HepG2 (cell line): ENCODE measurements around the gene EVL. TPM values are rescaled to one million over a fixed set of nuclear protein-coding genes. Genes with fewer than 3 reads are reported as not detected.

Source experiments
- ATAC-seq: fragments of 200-7000 bp; cut with Tn5 transposase; 3 replicates; pipeline ENCODE4 v1.9.1; 2020; ENCODE audit warnings: mild to moderate bottlenecking, moderate library complexity
- BruUV-seq: library from RNA; stranded (reverse); fragments of 400-500 nt; replicated peaks from 2 replicates; lab custom pipeline; 2021; lab: Mats Ljungman, UMichigan
- CTCF ChIA-PET: fragments of 300-600 bp; formaldehyde crosslinking; extraction: SDS; loops from one replicate; lab custom pipeline; 2021; ENCODE audit warnings: low total read pairs, inconsistent platforms, low intra/inter-chr PET ratio; lab: Yijun Ruan, JAX
- POLR2A ChIA-PET: fragments of 350-600 bp; sonication (Branson Sonifier 250); formaldehyde crosslinking; loops from one replicate; lab custom pipeline; 2020; ENCODE audit warnings: antibody characterized with exemption, inconsistent platforms; lab: Yijun Ruan, JAX
- DNase-seq: peaks from one replicate; pipeline ENCODE4 v3.0.0-alpha.2; 2015; ENCODE audit warnings: low spot score
- FAIRE-seq: peaks from 3 replicates; lab custom pipeline; 2011; peaks lifted over from hg19 to GRCh38; lab: Jason Lieb, UNC
- H2AFZ ChIP-seq: one replicate; pipeline ENCODE4 v1.6.1; 2011; ENCODE audit warnings: low read length, inconsistent platforms
- H3K27ac ChIP-seq: fragments of 300-600 bp; 3 replicates; pipeline ENCODE4 v1.8.0; 2011; ENCODE audit warnings: mixed run types, mild to moderate bottlenecking, mixed read lengths, low read length, inconsistent platforms; ENCODE audit not compliant: insufficient read depth; ENCODE audit errors: extremely low read length
- H3K27me3 ChIP-seq, 2 experiments: fragments of 200-600 bp in 1 of 2; 2 replicates in 1 of 2; 3 replicates in 1 of 2; pipeline versions ENCODE4 v1.6.0 to v1.8.0; 2011; ENCODE audit warnings: low read length in 2 of 2, mild to moderate bottlenecking in 2 of 2, moderate library complexity in 2 of 2, inconsistent platforms in 1 of 2; ENCODE audit not compliant: insufficient read depth in 2 of 2, control insufficient read depth in 1 of 2
- H3K36me3 ChIP-seq, 2 experiments: fragments of 200-600 bp in 1 of 2; replicated peaks in 1 of 2; 2 replicates in 1 of 2; 3 replicates in 1 of 2; pipeline versions ENCODE4 v1.5.1 to v1.8.0; 2011; ENCODE audit warnings: low read length in 2 of 2, inconsistent platforms in 1 of 2; ENCODE audit not compliant: insufficient read depth in 2 of 2, control insufficient read depth in 1 of 2
- H3K4me1 ChIP-seq: 2 replicates; pipeline ENCODE4 v1.5.1; 2012; ENCODE audit warnings: low read length, inconsistent platforms; ENCODE audit not compliant: insufficient read depth
- H3K4me2 ChIP-seq: 2 replicates; pipeline ENCODE4 v1.6.0; 2011; ENCODE audit warnings: low read depth, low read length, inconsistent platforms
- H3K4me3 ChIP-seq, 3 experiments: fragments of 200-600 bp in 1 of 3; sonication (generic), shearing (Covaris generic) in 1 of 3; replicated peaks in 1 of 3; 2 replicates each; pipeline ENCODE4 v1.5.1; 2011 to 2016; ENCODE audit warnings: low read length in 3 of 3, inconsistent platforms in 2 of 3, low read depth in 2 of 3, mild to moderate bottlenecking in 2 of 3, control low read depth in 1 of 3, mixed read lengths in 1 of 3; ENCODE audit not compliant: insufficient read depth in 1 of 3
- H3K79me2 ChIP-seq: one replicate; pipeline ENCODE4 v1.6.1; 2011; ENCODE audit warnings: low read length, inconsistent platforms; ENCODE audit not compliant: insufficient read depth
- H3K9ac ChIP-seq: 2 replicates; pipeline ENCODE4 v1.6.0; 2011; ENCODE audit warnings: mild to moderate bottlenecking, low read depth, low read length, inconsistent platforms; ENCODE audit not compliant: insufficient read depth
- H3K9me3 ChIP-seq: 2 replicates; pipeline ENCODE4 v1.5.1; 2012; ENCODE audit warnings: mild to moderate bottlenecking, low read length
- H4K20me1 ChIP-seq: 2 replicates; pipeline ENCODE4 v1.6.0; 2011; ENCODE audit warnings: inconsistent platforms, mild to moderate bottlenecking, low read length, moderate library complexity; ENCODE audit not compliant: insufficient read depth
- ARID3A ChIP-seq: IDR thresholded peaks from 2 replicates; pipeline ENCODE4 v1.6.1; 2012; ENCODE audit warnings: low read depth, low read length, improper control_type of control experiment
- FOXP4 ChIP-seq: sonication (generic); formaldehyde crosslinking; IDR thresholded peaks from 2 replicates; pipeline ENCODE4 v1.4.0; 2020; ENCODE audit warnings: missing genetic modification reagents
- MAX ChIP-seq: IDR thresholded peaks from 2 replicates; pipeline ENCODE4 v1.6.1; 2012; ENCODE audit warnings: inconsistent platforms
- PHF8 ChIP-seq: sonication (generic); formaldehyde crosslinking; IDR thresholded peaks from 2 replicates; pipeline ENCODE4 v1.5.0; 2020; ENCODE audit warnings: missing genetic modification reagents
- PRDM10 ChIP-seq: sonication (generic); formaldehyde crosslinking; IDR thresholded peaks from 2 replicates; pipeline ENCODE4 v1.4.0; 2020; ENCODE audit warnings: low read depth, missing genetic modification reagents
- SRSF1 ChIP-seq: fragments of 200-400 bp; formaldehyde crosslinking; optimal IDR thresholded peaks from 2 replicates; pipeline ENCODE3; 2017; ENCODE audit warnings: mild to moderate bottlenecking, low read depth, low read length, moderate library complexity
- TRAFD1 ChIP-seq: sonication (generic); formaldehyde crosslinking; IDR thresholded peaks from 2 replicates; pipeline ENCODE4 v1.5.1; 2020; ENCODE audit warnings: missing genetic modification reagents, mild to moderate bottlenecking, borderline replicate concordance
- ZNF138 ChIP-seq: sonication (generic); formaldehyde crosslinking; IDR thresholded peaks from 2 replicates; pipeline ENCODE4 v1.5.0; 2020; ENCODE audit warnings: mild to moderate bottlenecking, low read depth, missing genetic modification reagents
- ZNF431 ChIP-seq: sonication (generic); formaldehyde crosslinking; IDR thresholded peaks from 2 replicates; pipeline ENCODE4 v1.9.0; 2022; ENCODE audit warnings: missing genetic modification reagents, low read depth, mild to moderate bottlenecking, borderline replicate concordance
- ZNF460 ChIP-seq: sonication (generic); formaldehyde crosslinking; IDR thresholded peaks from 2 replicates; pipeline ENCODE4 v1.5.1; 2020; ENCODE audit warnings: missing genetic modification reagents, mild to moderate bottlenecking, borderline replicate concordance
- ZNF674 ChIP-seq: sonication (generic); formaldehyde crosslinking; IDR thresholded peaks from 2 replicates; pipeline ENCODE4 v1.5.0; 2020; ENCODE audit warnings: low read depth, mild to moderate bottlenecking, missing genetic modification reagents
- WGBS: methylation state at CpG from one replicate; pipeline ENCODE4 v1.1.6; 2017; ENCODE audit warnings: low lambda C conversion rate; 5-methylcytosine and 5-hydroxymethylcytosine counted together
- in situ Hi-C: cut with HindIII; loops from 2 replicates; pipeline ENCODE4 v1.10.0; 2017; ENCODE audit warnings: low pct_unique_long_range_greater_than_20kb; ENCODE audit not compliant: extremely low pct_ligation_motif_present
- intact Hi-C: fragments of 100-400 bp; cut with micrococcal nuclease; formaldehyde crosslinking; loops from one replicate; pipeline ENCODE4 v1.10.0; 2022; ENCODE audit not compliant: unreplicated experiment
- polyA plus RNA-seq, 8 experiments: library from polyadenylated mRNA; depleted of rRNA in 3 of 8; stranded (reverse) in 7 of 8; unstranded in 1 of 8; fragments of >200 nt; fragmentation: Illumina TruSeq in 4 of 8; extraction: Trizol in 4 of 8; gene quantifications; 2 replicates each; pipeline versions ENCODE4 v1.2.1 to v1.2.3, GENCODE V29; 2011 to 2016; ENCODE audit warnings: low read depth in 4 of 8, missing spikeins in 1 of 8, mixed read lengths in 1 of 8; ENCODE audit not compliant: insufficient read depth in 1 of 8
- total RNA-seq, 5 experiments: library from RNA; depleted of rRNA; stranded (reverse); fragments of >200 nt; fragmentation: Illumina TruSeq; extraction: Trizol; gene quantifications; 2 replicates each; pipeline ENCODE4 v1.2.3, GENCODE V29; 2016; ENCODE audit warnings: low read depth in 1 of 5

The EVL gene
- total and polyA plus RNA-seq, 2 of the 13 experiments (the other 11 are each of a cell fraction or from before 2014, with no cell fraction given), result 15.1 to 31.2 TPM

GRCh38 chr14:100116134-100116533 is 50.9 kb downstream of the EVL start:
- FAIRE-seq (no peak), DNase-seq (no peak), ATAC-seq (no peak)
- TF ChIP-seq MAX, result no peak
- no peak for TF ChIP-seq FOXP4 (CRISPR knock-in tag)
- no peak for TF ChIP-seq TRAFD1 (CRISPR knock-in tag)
- TF ChIP-seq PHF8 (CRISPR knock-in tag), result no peak
- TF ChIP-seq SRSF1, result no peak
- no peak for TF ChIP-seq ZNF431 (CRISPR knock-in tag)
- no peak for TF ChIP-seq PRDM10 (CRISPR knock-in tag)
- TF ChIP-seq ZNF674 (CRISPR knock-in tag), result no peak
- TF ChIP-seq ZNF138, result no peak
- no peak for TF ChIP-seq ZNF460 (CRISPR knock-in tag)
- no peak for TF ChIP-seq ARID3A
- Histone ChIP-seq H3K4me2 (no peak overlapping the region), H4K20me1 (no peaks in the 10 kb centered on the region), H3K27me3 (no peaks in the 10 kb centered on the region), H3K4me1 (peaks cover 6% of the 10 kb centered on the region; the same call in 1 of the 2 replicates), H3K36me3 (no peaks in the 10 kb centered on the region), H3K9ac (no peak overlapping the region), H3K4me3 (no peak overlapping the region), H3K79me2 (no peaks in the 10 kb centered on the region), H2AFZ (no peak overlapping the region), H3K27ac (no peak overlapping the region), H3K9me3 (no peaks in the 10 kb centered on the region)
- ChIA-PET POLR2A (no interaction called here), CTCF (no interaction called here)
- 90% methylated on average over 3 of the region's 3 CpGs for WGBS
- in situ Hi-C loops (no loop called here), intact Hi-C loops (no loop called here)
- BruUV-seq, result no TSS peak
